GM18870 (cell line): ENCODE results near the gene MYO1E.
"Not testable (repeated sequence)": the region's sequence is repeated elsewhere in the genome, so short reads cannot be mapped to it uniquely, and the experiment has no call there.

ENCODE experiments used
- ATAC-seq: cut with Tn5 transposase; IDR thresholded peaks from one replicate; pipeline ENCODE4 v1.9.1; 2021; ENCODE audit warnings: moderate library complexity; ENCODE audit not compliant: unreplicated experiment

Gene MYO1E

DNA sequence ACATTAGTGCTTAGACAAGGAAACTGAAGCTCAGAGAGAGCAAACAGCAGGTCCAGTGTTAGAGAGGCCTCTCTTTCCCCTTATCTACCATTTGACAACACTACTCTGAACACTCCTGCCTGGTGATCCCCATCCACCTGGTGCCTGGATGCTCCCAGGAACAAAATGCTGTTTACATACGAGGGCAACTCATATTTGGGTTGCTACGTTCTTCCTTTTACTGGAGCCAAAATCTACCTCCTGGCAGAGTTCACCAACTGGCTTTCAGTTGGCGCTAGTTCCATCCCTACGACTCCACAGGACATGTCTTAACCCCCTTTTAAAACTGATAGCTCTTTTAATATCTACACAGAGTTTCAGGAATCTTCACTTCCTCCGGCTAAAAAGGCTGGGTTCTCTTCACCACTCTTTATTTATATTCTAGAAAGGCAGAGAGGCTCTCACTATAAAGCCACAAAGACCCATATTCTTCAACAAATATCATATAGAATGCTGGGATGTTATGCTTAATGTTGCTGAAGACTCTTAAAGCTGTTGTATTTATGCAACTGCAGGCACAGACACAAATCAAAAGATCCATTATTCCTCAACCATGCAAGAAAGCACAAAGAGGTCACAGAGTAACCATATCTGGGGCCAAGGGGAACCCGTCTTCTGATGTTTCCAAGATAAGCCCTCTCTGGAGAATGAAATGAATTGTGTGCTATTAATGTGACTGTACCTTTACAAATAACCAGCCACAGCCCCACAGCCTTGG, 219.8 kb downstream of the MYO1E start:
- ATAC-seq: no peak

DNA sequence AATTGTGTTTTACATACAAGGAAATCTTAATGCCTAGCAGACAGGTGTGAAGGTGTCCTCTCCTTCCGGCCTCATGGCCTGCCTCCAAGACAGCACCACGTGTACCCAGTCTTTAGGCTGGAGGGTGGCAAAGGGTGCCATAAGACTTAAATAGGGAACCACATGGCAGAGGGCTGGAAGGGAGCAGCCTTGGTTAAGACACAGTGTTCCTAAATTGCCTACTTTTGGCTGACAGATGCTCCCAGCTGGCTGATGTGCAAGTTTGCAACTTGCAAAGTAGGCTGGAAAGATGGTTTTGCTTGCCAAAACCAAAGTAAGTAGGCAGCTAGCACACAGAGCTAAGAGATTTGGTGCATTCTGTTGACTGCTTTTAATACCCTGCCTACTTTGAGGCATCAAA, 222.5 kb downstream of the MYO1E start:
- ATAC-seq: no peak

GRCh38 chr15:59148153-59148833, 224.4 kb downstream of the MYO1E start:
- no peak for ATAC-seq

- ATAC-seq: no peak
Observed at GRCh38 chr15:59147666-59148065, 225.0 kb downstream of the MYO1E start.

GRCh38 chr15:59144594-59144993, 228.1 kb downstream of the MYO1E start:
- ATAC-seq: not testable (repeated sequence)

DNA sequence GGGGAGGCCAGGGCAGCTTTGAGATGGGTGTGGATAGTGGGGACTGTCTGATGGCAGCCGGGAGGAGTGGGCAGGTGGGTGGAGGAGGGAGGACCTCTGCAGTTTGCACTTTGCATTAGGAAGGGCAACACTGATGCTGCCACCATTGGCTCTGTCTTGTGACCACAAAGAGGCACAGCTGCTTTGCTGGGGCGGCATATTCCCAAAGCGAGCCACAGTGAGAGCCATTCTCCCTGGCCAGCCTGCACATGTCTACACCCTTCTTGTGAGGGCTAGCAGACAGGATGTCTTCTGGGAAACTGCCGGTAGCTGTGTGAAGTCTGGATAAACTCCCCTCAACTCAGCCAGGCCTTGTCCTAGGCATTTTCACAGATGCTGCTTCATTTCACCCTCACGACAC, 229.4 kb downstream of the MYO1E start:
- ATAC-seq: no peak

- no peak for ATAC-seq
Observed at GRCh38 chr15:59140422-59141226, 232.0 kb downstream of the MYO1E start.

GRCh38 chr15:59138243-59138642, 234.4 kb downstream of the MYO1E start:
- peak; percentile 42 for ATAC-seq

DNA sequence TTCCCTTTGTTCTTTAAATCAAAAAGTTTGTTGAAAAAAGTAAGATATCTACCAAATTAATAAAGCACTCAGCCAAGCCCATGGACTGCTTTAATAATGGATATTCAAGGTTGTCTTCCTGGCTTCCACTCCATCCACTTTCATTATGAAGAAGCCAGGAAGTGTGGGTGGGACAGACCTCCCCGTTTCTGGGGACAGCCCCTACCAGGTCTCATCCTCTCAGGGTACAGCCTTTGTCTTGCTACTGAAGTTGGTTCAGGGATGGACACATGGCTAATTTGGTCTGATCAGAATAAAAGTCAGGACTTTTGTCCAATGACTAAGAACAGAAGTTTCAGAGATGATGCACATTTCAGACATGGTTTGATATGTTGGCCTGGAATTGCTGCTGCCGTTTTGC, 235.1 kb downstream of the MYO1E start:
- no peak for ATAC-seq

DNA sequence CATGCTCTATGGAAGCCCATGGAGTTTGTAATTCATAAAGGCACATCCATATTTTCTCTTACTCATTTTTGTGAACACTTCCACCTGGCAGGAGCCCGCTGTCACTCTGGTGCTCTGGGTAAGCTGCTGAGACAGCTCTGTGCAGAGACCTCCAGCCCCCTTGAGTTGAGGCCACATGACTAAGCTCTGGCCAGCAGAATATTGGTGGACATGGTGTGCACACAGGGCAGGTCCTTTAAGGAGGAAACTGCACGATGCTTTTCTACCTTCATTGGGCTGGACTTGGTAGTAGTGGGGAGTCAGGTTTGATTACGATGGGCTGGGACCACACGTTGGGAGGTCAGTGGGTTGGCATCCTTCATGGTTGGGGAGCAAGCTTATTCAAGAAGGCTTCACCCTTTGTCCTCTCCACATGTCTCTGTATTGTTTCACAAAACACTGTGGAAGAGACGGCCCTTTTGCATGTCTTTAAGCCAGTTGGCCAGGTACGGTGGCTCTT, 238.7 kb downstream of the MYO1E start:
- no peak for ATAC-seq

- ATAC-seq: no peak
Observed at GRCh38 chr15:59131969-59132562, 240.6 kb downstream of the MYO1E start.

- ATAC-seq: no peak
Observed at GRCh38 chr15:59131456-59131855, 241.2 kb downstream of the MYO1E start.

DNA sequence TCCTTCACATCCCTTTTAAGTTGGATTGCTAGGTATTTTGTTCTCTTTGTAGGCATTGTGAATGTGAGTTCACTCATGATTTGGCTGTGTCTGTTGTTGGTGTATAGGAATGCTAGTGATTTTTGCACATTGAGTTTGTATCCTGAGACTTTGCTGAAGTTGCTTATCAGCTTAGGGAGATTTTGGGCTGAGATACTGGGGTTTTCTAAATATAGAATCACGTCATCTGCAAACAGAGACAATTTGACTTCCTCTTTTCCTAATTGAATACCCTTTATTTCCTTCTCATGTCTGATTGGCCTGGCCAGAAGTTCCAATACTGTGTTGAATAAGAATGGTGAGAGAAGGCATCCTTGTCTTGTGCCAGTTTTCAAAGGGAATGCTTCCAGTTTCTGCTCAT, 245.4 kb downstream of the MYO1E start:
- not testable (repeated sequence) for ATAC-seq

- ATAC-seq: not testable (repeated sequence)
Observed at GRCh38 chr15:59125683-59126082, 247.0 kb downstream of the MYO1E start.

DNA sequence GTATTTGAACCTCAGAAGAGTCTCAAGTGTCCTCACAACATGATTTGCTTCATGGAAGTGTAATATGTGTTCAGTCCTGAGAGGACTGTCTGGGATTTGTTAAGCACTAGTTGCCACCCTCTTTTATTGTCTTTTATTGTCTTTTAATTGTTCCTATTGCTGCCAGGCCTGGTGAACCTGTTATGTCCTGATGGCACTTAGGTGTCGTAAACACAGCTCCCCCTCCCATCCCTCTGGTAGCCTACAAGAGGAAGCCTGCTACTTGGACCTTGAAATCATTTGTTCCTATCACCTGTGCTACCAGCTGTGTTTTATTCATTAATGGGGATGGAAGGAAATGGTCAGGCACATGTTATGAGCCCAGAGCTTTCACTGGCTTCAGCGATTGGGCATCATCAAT, 248.4 kb downstream of the MYO1E start:
- ATAC-seq: no peak

DNA sequence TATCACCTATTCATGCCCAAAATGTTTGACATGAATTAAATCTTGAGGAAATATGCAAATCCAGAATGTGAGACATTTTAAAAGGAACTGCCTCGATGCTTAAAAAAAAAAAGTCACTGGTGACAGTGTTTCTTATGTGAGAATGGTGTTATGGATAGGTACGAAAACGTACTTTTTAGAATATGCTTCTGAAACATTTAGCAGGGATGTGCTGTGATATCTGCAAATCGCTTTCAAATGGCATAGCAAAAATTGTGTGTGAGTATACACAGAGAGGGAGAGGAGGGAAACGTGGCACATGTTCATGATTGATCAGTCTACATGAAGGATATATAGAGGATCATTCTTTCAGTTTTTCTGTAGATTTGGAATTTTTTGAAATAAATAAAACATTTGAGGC, 251.7 kb downstream of the MYO1E start:
- no peak for ATAC-seq

- ATAC-seq: no peak
Observed at GRCh38 chr15:59119625-59120024, 253.0 kb downstream of the MYO1E start.

DNA sequence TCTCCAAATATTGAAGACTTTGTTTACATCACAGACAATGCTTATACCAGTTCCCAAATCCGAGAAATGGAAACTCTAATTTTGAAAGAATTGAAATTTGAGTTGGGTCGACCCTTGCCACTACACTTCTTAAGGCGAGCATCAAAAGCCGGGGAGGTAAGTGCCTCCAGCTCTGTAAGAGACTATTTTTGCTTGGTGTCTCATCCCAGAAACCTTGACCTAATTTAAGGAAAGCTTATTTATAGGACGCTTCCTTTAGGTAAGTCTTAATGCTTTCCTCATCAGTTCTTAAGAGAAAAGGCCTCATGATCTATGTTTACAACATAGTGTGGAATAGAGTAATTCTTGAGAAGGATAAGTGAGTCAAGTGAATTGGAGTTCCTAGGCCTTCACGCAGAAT, 255.9 kb downstream of the MYO1E start:
- ATAC-seq: no peak

DNA sequence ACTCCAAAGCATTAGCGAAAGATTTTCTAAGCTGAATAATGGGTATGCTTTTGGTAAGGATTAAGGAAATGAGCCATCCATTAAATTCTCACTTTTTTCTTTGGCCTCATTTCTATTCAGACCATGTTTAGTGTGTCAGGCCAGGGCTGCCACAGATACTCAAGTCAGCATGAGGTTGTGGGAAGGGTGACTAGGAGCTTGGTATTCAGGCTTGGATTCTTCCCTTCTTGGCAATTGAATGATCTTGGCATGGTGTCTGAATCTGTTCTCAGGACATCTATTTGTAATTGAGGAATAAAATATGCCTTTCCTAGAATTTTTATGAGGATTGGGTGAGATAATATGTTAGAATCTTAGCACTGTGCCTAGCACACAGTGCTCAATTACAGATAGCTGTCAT, 256.5 kb downstream of the MYO1E start:
- no peak for ATAC-seq

GRCh38 chr15:59115047-59115446, 257.6 kb downstream of the MYO1E start:
- ATAC-seq: no peak

- no peak for ATAC-seq
Observed at GRCh38 chr15:59111251-59111650, 261.4 kb downstream of the MYO1E start.
